Activated B cell treated with CpG ODN at 0.5 μM for 24 hours (primary cell): ENCODE data around the gene CDK15. TPM values are rescaled to one million over a fixed set of nuclear protein-coding genes. Genes with fewer than 3 reads are reported as not detected.
"Not testable (repeated sequence)": the region's sequence is repeated elsewhere in the genome, so short reads cannot be mapped to it uniquely, and the experiment has no call there.

Experiments
- ATAC-seq: fragments of 200-7000 bp; cut with Tn5 transposase; one replicate; pipeline ENCODE4 v1.10.0; 2021; ENCODE audit warnings: low read depth, mild to moderate bottlenecking, moderate library complexity
- CTCF ChIA-PET: fragments of 350-600 bp; sonication (Branson Sonifier 250); formaldehyde crosslinking; loops from one replicate; lab custom pipeline; 2021; ENCODE audit warnings: antibody characterized with exemption; lab: Charles Lee
- POLR2A ChIA-PET: fragments of 350-600 bp; sonication (Branson Sonifier 250); formaldehyde crosslinking; loops from one replicate; lab custom pipeline; 2021; ENCODE audit warnings: antibody characterized with exemption; lab: Charles Lee
- DNase-seq: peaks from one replicate; pipeline ENCODE4 v3.0.0; 2022
- H3K27ac Mint-ChIP-seq: one replicate; pipeline ENCODE4 v1.8.0; 2020; ENCODE audit warnings: mixed read lengths
- H3K27me3 Mint-ChIP-seq: one replicate; pipeline ENCODE4 v1.8.0; 2021; ENCODE audit warnings: mixed read lengths
- H3K36me3 Mint-ChIP-seq: one replicate; pipeline ENCODE4 v1.8.0; 2021; ENCODE audit warnings: low read depth, mixed read lengths
- H3K4me1 Mint-ChIP-seq: one replicate; pipeline ENCODE4 v1.8.0; 2021; ENCODE audit warnings: mixed read lengths
- H3K4me3 Mint-ChIP-seq: one replicate; pipeline ENCODE4 v1.8.0; 2020; ENCODE audit warnings: mild to moderate bottlenecking, mixed read lengths
- H3K9me3 Mint-ChIP-seq: one replicate; pipeline ENCODE4 v1.8.0; 2020; ENCODE audit warnings: mixed read lengths
- CTCF ChIP-seq: fragments of 200-600 bp; IDR thresholded peaks from one replicate; pipeline ENCODE4 v1.8.0; 2022; ENCODE audit warnings: antibody characterized with exemption, mild to moderate bottlenecking
- intact Hi-C: fragments of 100-400 bp; cut with micrococcal nuclease; formaldehyde crosslinking; loops from one replicate; pipeline ENCODE4 v1.15.1; 2024
- total RNA-seq: library from RNA; stranded (reverse); gene quantifications from 2 replicates; pipeline ENCODE4 v1.2.3, GENCODE V29; 2022

Gene CDK15
- total RNA-seq, 1 donor from 2014 or later, result not detected

GRCh38 chr2:201842131-201842860, 36.0 kb downstream of the CDK15 start:
- H3K27me3 Mint-ChIP-seq, result peaks cover 11% of the 10 kb centered on the region
- CTCF ChIA-PET, result interaction anchor here (0.7 kb wide), 1 partner anchor 1114 kb away, joined by 5 read pairs; no protein-coding TSS in a partner anchor

GRCh38 chr2:201844922-201845321, 38.6 kb downstream of the CDK15 start:
- H3K4me3 Mint-ChIP-seq, H3K4me1 Mint-ChIP-seq, CTCF ChIA-PET, H3K27ac Mint-ChIP-seq, intact Hi-C loops, H3K9me3 Mint-ChIP-seq, H3K36me3 Mint-ChIP-seq, DNase-seq, POLR2A ChIA-PET, ATAC-seq: not testable (repeated sequence)
- peaks cover 14% of the 10 kb centered on the region for H3K27me3 Mint-ChIP-seq

More at GRCh38 chr2:201842131-201842860, 36.0 kb downstream of the CDK15 start:
- DNase-seq, result no peak
- Mint-ChIP-seq H3K27ac (no peak overlapping the region), H3K4me1 (no peaks in the 10 kb centered on the region), H3K4me3 (no peak overlapping the region), H3K36me3 (no peaks in the 10 kb centered on the region), H3K9me3 (no peaks in the 10 kb centered on the region)
- intact Hi-C loops, result no loop called here
- POLR2A ChIA-PET, result no interaction called here
- ATAC-seq, result no peak
- TF ChIP-seq CTCF, result no peak

- ChIA-PET CTCF (no interaction called here), POLR2A (no interaction called here)
These were observed 41.1 kb downstream of the CDK15 start for GRCh38 chr2:201847481-201847880.

GRCh38 chr2:201852462-201852861, 46.1 kb downstream of the CDK15 start:
- H3K27me3 Mint-ChIP-seq, result peaks cover 28% of the 10 kb centered on the region
- CTCF ChIA-PET, result no interaction called here
- ATAC-seq (no peak), DNase-seq (no peak)
- no peak overlapping the region for H3K4me3 Mint-ChIP-seq
- no peaks in the 10 kb centered on the region for H3K4me1 Mint-ChIP-seq
- intact Hi-C loops, result no loop called here
- H3K27ac Mint-ChIP-seq, result no peak overlapping the region
- H3K36me3 Mint-ChIP-seq, result no peaks in the 10 kb centered on the region
- POLR2A ChIA-PET, result no interaction called here
- H3K9me3 Mint-ChIP-seq, result no peaks in the 10 kb centered on the region
- TF ChIP-seq CTCF, result no peak

More at GRCh38 chr2:201847481-201847880, 41.1 kb downstream of the CDK15 start:
- DNase-seq (no peak), ATAC-seq (no peak)
- no peak overlapping the region for H3K27ac Mint-ChIP-seq
- H3K36me3 Mint-ChIP-seq, result no peaks in the 10 kb centered on the region
- peaks cover 19% of the 10 kb centered on the region for H3K27me3 Mint-ChIP-seq
- H3K9me3 Mint-ChIP-seq, result no peaks in the 10 kb centered on the region
- H3K4me1 Mint-ChIP-seq, result no peaks in the 10 kb centered on the region
- H3K4me3 Mint-ChIP-seq, result no peak overlapping the region
- intact Hi-C loops, result no loop called here
- no peak for TF ChIP-seq CTCF

- peaks cover 33% of the 10 kb centered on the region for H3K27me3 Mint-ChIP-seq
- no peaks in the 10 kb centered on the region for H3K4me1 Mint-ChIP-seq
- POLR2A ChIA-PET, result no interaction called here
- no peak overlapping the region for H3K27ac Mint-ChIP-seq
- no peak for DNase-seq
- intact Hi-C loops, result no loop called here
- CTCF ChIA-PET, result no interaction called here
- H3K4me3 Mint-ChIP-seq, result no peak overlapping the region
- no peaks in the 10 kb centered on the region for H3K36me3 Mint-ChIP-seq
- no peak for ATAC-seq
- H3K9me3 Mint-ChIP-seq, result no peaks in the 10 kb centered on the region
- TF ChIP-seq CTCF, result no peak
These were observed 46.6 kb downstream of the CDK15 start for GRCh38 chr2:201852878-201853415.
